Activated CD8-positive, alpha-beta memory T cell treated with anti-CD3 and anti-CD28 coated beads, Interleukin-2, amount 50 U/mL, for 24 hours (primary cell): ENCODE data around the gene HOXD10.

Experiments used
- DNase-seq: peaks from one replicate; pipeline ENCODE4 v3.0.0-alpha.2; 2020; ENCODE audit errors: extremely low read depth

The HOXD10 gene

GRCh38 chr2:176115883-176116813 lies at the start of gene HOXD10:
HOXD10 (plus strand) TSS chr2:176116778; CDS start chr2:176116834, 56 bp downstream.
- no peak for DNase-seq

- DNase-seq: no peak
Observed at GRCh38 chr2:176067589-176068418, 48.8 kb upstream of the HOXD10 start.

- DNase-seq: no peak
Observed at GRCh38 chr2:176068419-176068832, 48.2 kb upstream of the HOXD10 start.

DNA sequence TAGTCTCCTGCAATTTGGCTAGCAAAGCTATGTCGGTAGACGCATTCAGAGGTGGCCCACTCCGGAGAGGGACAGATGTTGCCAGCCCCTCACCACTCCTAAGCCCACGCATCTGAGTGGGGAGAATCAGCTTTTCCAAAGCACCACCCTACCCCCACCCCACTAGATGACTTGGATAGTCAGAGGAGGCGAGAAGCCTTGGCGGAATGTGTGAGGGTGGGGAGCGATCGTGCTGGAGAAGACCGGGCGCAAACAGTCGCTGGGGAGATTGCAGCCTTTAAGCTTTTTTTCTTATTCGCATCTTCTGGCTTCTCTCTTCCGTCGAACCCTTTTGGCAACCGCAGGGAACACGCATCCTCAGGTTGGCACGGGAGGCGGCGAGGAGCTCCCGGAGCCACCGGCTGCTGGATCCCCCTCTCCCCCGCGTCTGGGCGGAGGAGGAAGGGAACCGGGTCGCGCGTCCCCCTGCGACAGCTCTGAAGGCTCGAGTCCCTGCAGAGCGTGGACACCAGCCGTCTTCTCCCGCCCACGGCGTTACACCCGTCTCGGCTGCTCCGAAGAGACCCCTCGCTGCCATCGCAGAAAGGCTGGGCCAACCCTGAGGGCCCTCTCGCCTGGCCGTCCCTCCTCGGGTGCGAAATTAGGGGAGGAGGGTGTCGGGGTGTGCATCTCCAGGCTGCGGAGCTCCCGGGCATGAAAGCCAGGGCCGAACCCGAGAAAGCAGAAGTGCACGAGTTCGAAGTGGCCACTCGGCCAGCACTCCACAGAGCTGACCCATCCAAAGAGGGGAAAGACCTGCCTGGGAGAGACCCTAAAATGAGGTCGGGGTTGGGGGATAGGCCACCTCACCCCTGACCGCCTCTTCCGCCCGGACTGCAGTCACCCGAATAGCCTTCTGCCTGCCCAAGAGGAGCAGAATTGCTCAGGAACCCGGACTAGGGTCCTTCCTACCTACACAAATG lies 45.0 kb upstream of the HOXD10 start:
- DNase-seq: no peak

- DNase-seq: no peak
Observed at GRCh38 chr2:176072292-176072669, 44.3 kb upstream of the HOXD10 start.

DNA sequence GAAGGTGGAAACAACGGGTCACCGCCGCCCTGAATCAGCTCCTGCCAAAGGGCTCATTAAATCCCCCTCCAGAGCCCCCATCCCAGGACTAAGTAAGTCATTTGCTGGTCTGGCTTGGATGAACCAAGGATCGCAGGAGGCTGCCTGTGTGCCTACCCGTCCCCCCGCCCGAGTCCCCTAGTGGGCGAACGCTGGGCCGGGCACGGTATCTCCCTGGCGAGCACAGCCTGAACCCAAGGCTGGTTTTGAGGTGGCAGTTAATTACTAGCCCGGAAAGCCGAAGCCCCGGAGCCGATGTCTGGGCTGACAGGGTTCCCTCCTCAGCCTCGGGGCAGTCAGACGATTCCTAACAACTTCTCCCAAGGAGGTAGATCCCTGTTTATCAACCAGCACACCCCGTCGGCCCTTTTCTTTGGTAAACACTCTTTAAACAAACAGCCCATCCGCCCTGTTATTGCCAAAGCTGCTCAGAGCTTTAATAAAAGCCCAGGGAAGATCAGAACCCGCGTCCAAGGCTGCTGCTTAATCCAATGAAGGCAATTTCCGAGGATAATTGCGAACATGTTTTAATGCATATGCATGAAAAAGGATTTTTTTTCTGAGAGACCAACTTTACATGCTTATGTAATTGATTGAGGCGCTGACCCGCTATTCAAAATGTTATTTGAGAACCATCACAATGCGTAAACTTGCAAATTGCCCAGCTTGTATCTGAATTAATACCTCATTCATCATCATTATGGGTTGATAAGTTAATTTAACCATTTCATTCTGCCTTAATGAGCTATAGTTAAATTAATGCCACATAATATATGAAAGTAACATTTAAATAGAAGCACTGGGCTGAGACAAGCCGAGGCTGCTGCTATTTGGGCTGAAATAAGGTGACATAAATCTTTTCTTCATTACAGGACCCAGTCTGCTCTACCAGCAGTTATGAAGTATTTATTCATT lies 43.4 kb upstream of the HOXD10 start:
- no peak for DNase-seq

DNA sequence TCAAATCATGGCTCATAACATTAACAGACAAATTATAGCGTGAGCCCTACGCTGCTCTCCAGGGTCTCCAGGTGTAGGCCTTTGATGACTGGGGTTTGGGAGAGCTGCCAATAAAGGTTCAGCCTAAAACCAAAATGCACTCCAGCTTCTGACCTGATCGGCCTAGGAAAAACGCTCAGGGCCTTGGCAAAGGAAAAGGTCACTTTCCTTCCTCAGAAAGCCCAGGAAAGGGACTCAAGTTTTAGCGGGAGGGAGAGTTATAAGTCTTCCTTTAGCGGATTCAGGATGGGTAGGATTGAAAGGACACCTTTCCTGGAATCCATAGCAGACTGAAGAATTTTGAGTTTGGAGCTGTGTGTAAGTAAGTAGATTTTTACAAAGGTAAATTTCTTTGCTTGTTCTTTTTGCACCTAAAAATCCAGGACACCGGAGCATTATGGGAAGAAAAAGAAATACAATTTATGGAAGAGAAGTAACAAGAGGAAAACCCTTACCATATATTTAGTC lies 41.6 kb upstream of the HOXD10 start:
- no peak for DNase-seq

DNA sequence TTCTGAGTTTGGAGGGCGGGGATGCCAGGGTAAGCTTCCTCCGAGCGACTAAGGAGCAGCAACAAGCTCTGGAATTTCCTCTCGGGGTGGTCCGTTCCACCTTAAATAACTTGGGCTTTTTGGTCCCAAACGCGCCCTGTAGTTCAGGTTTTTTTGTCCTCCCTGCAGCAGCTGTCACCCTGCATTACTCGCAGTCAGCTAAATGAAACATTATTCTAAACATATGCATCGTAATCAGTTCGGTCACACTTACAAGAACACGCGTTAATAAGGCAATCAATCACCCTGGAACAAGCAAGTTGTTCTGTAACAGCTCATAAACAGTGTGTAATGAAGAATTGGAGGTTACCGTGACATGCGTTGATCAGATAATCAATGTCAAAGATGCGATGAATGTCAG lies 41.1 kb upstream of the HOXD10 start:
- no peak for DNase-seq

GRCh38 chr2:176076063-176076462 lies 40.5 kb upstream of the HOXD10 start:
- DNase-seq: no peak

DNA sequence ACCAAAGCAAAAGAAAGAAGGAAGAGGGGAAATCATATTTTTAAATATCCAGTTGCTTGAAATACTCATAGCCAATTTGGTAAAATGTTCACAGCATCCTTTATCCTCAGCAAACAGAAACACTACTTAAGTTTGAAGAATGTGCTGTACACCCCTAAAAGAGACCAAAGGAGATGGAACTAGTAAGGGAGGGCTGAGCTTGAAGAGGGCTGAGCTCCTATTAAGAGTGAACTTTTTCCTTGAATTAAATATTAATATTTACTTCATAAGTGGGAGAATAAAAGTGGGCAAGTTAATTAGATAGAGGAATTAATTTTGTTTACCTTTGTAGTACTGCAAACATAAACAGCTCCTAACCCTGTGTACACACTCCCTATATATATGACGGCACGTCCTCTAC lies 39.8 kb upstream of the HOXD10 start:
- no peak for DNase-seq

- no peak for DNase-seq
Observed at GRCh38 chr2:176078541-176079284, 37.9 kb upstream of the HOXD10 start.

GRCh38 chr2:176079285-176079830 lies 37.2 kb upstream of the HOXD10 start:
- DNase-seq: no peak

DNA sequence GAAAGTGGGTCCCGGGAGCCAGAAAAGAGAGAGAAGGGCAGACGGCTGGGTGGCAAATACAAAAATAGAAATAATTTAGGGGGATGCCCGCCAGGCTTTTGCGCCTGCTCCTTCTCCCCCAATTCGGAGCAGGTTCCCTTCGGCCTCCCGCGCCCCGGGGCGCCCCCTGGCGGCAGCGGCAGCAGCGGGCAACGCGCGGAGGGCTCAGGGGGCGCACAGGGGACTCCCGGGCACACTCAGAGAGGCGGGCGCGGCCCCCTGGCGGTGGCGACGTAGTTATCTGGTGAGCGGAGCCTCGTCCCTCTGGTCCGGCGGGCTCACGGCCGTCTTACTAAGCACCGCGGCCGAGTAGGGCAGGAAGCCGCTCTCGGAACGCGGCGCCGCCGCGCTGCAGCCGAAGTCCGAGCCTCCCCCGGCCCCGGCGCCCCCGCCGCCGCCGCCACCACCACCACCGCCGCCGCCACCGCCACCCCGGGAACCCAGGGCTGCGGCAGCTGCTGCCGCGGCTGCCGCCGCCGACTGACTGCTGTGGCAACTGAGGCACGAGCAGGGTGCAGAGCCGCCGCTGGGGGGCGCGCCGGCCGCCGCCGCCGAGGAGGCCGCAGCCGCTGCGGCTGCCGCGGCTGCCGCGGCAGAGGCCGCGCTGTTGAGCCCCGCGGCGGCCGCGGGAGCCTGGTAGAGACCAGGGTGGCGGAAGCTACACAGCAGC lies 36.6 kb upstream of the HOXD10 start:
- DNase-seq: no peak

DNA sequence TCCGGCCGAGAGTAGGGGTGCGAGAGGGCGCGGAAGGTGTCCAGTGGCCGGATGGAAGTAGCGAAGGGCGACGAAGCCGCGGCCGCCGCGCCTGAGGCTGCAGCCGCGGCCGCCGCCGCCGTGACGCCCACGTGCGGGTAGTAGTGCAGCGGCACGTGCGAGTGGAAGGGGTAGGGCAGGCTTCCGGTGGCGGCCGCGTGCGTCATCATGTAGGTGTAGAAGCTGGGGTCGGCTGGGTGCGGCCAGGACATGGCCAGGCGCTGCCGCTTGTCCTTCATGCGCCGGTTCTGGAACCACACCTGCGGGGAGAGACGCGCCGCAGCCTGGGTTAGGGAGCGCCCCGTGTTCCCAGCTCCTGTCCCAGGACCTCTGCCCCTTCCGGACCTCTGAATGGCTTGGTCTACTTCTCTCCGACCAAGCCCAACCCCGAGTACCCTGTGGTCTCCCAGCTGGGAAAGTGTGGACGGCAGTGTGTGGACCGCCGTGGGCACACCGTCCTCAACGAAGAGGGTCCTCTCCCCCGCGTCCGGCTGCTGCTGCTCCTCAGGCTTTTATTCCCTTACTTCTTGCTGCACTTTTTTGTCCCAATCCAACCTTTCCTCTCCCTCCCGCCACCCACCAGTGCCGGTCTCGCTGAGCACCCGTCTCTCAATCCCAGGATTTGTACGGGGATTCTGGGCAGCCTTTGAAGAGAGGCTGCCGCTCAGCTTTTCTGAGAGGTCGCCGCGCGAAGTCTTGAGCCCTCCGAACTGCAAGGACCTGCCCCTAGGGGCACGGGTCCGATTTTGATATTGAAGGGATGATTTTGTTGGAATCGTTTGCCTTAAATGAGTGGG lies 35.8 kb upstream of the HOXD10 start:
- DNase-seq: no peak

DNA sequence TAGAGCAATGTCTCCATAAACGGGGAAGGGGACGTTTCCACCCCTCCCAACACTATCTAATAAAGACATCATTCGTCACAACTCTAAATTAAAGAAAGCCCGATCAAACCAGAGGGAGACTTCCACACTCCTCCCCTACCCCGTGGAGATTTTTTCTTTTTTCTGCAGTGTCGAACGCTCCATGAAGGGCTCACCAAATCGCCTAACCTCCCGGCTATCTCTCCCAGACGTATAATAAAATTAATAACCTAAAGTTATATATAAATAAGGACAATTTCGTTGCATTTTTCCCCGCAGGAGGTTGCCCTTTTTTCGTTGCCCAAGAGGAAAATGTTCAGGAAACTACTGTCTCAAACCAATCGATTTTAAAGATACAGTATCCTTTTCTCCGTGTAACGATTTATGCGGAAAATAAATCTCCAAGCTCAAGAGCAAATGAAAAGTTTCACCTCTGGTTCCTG lies 35.2 kb upstream of the HOXD10 start:
- no peak for DNase-seq

DNA sequence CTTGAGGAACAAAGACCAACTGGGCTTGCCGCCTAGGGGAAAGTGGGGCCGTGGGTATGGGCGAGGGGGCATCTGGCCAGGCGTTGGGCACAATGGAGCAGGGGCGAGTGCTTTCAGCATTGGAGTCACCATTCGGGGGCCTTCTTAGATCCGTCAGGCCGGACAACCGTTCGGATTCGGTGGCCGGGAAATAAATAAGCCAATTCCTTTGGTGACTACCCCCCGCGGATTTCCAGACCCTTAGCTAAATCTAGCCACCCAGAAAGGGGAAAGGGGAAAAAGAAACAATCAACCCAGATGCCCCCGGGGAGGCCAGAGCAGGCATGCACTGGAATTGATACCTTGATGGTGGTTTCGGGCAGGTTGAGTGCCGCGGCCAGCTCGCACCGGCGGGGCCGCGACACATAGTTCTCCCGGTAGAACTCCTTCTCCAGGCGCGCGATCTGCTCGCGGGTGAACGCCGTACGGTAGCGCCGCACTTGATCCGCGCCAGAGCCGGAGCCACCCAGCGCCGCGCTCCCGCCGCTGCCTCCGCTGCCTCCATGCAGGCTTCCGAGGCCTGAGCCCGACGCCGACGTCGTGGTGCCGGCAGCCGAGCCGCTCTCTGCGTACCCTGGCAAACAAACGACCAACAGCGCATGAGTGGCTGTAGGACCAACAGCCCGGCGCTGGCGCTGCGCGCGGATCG lies 34.6 kb upstream of the HOXD10 start:
- no peak for DNase-seq

GRCh38 chr2:176082525-176082823 lies 34.1 kb upstream of the HOXD10 start:
- no peak for DNase-seq
